Kidney epithelial cell (primary cell): ENCODE measurements around the gene TRIM26. TPM values are rescaled to one million over a fixed set of nuclear protein-coding genes. Genes with fewer than 3 reads are reported as not detected.

ENCODE experiments used
- DNase-seq: peaks from one replicate; pipeline ENCODE4 v3.0.0-alpha.2; 2010; ENCODE audit warnings: low read depth
- H3K27me3 ChIP-seq: 2 replicates; pipeline ENCODE4 v1.6.0; 2011; ENCODE audit warnings: low read length; ENCODE audit not compliant: control insufficient read depth, insufficient read depth
- H3K36me3 ChIP-seq: 2 replicates; pipeline ENCODE4 v1.5.1; 2011; ENCODE audit warnings: low read length; ENCODE audit not compliant: control insufficient read depth, insufficient read depth
- H3K4me3 ChIP-seq: 2 replicates; pipeline ENCODE4 v1.5.1; 2011; ENCODE audit warnings: low read depth, mild to moderate bottlenecking, control low read depth, low read length
- CTCF ChIP-seq: IDR thresholded peaks from 2 replicates; pipeline ENCODE4 v1.5.1; 2011; ENCODE audit warnings: mild to moderate bottlenecking, moderate library complexity, low read length, control low read depth, inconsistent platforms; ENCODE audit not compliant: insufficient read depth, poor library complexity, severe bottlenecking
- total RNA-seq: library from RNA; depleted of rRNA; stranded (reverse); fragments of >200 nt; gene quantifications from 2 replicates; pipeline ENCODE4 v1.2.3, GENCODE V29; 2015

The TRIM26 gene
- total RNA-seq, 1 donor from 2014 or later, result 42.0 TPM

DNA sequence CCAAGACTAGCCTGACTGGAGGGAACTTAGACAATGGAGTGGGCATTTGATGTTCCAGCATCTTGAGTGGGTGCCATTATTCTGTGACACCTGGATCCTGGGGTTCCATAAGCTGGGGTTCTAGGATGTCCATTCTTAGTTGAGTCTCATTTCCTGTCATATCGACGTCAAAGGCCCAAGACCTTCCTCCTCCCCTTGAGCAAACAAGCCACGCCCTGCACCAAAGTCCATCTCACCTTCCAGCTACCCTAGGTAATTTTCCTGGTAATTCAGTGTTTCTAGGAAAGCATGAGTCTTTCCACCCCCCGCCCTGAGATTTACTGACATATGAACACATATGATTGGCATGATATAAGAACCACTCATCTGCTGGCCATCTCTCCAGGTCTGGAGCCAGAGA is 77.4 kb downstream of the TRIM26 start, which contains the start of gene TRIM40:
TSS of gene TRIM40 (plus strand) at position 384 of the 400 bp plus-strand sequence. CDS start 897 bp downstream, outside the sequence.
- TF ChIP-seq CTCF, result no peak
- Histone ChIP-seq H3K27me3 (peaks cover 22% of the 10 kb centered on the region), H3K36me3 (no peaks in the 10 kb centered on the region), H3K4me3 (no peak within 1 kb of the TSS)
- DNase-seq, result no peak

DNA sequence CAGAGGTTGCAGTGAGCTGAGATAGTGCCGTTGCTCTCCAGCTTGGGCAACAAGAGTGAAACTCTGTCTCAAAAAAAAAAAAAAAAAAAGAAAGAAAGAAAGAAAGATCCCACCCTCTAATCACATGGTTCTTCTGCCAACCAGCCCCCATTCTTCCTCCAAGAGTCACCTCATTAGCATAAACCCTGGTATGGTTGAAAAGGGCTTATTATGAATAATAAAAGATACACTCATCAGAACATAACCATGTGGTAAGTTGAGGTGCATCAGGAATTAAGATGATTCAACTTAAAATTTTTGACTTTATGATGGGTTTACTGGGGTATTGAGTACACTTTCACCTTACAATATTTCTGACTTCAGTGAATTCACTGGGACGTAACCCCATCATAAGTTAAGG is 78.1 kb downstream of the TRIM26 start:
- Histone ChIP-seq H3K36me3 (no peaks in the 10 kb centered on the region), H3K27me3 (peaks cover 28% of the 10 kb centered on the region), H3K4me3 (no peak overlapping the region)
- no peak for DNase-seq
- TF ChIP-seq CTCF, result no peak

Other genes starting within 250 kb of the TRIM26 start
- 29.9 and 33.3 TPM in 2 replicates for gene POLR1H, start 152.1 kb downstream of the TRIM26 start, total RNA-seq
- 57.6 and 73.4 TPM in 2 replicates for gene PPP1R11, start 146.2 kb downstream of the TRIM26 start, total RNA-seq
- 0.04 TPM in 1 of 2 replicates, not detected in the other for gene RNF39, start 137.6 kb downstream of the TRIM26 start, total RNA-seq
- not detected in 2 replicates for gene TRIM31, start 100.3 kb downstream of the TRIM26 start, total RNA-seq
- not detected in 2 replicates for gene TRIM40, start 77.3 kb downstream of the TRIM26 start, total RNA-seq
- gene TRIM10, start 52.2 kb downstream of the TRIM26 start, total RNA-seq, result not detected in 2 replicates
- gene TRIM15, start 49.9 kb downstream of the TRIM26 start, total RNA-seq, result not detected in 2 replicates
- gene TRIM39, start 113.5 kb upstream of the TRIM26 start, total RNA-seq, result 14.9 and 16.1 TPM in 2 replicates
- gene RPP21, start 131.8 kb upstream of the TRIM26 start, total RNA-seq, result 74.3 and 94.5 TPM in 2 replicates